ENCODE data around the gene TMTC2.
"Not testable (repeated sequence)": the region's sequence is repeated elsewhere in the genome, so short reads cannot be mapped to it uniquely, and the experiment has no call there.

TMTC2 gene

DNA sequence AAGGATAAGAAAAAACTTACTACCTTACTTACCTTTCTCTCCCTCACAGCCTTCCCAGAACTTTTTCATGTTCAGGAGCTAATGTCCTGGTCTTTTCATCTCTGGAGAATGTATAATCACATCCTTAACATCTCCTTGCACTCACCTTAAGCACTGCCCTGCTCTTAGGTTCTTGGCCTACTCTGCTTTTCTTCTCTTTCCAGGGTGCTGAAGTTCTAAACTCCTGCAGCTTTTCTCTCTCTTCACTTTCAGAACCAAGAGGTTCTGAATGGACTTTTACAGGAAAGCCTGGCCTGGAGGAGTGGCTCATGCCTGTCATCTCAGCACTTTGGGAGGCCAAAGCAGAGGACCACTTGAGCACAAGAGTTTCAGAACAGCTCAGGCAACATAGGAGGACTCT is 101.9 kb downstream of the TMTC2 start:
- DNase-seq (ENCODE audit: low read depth, low spot score), result no peak

DNA sequence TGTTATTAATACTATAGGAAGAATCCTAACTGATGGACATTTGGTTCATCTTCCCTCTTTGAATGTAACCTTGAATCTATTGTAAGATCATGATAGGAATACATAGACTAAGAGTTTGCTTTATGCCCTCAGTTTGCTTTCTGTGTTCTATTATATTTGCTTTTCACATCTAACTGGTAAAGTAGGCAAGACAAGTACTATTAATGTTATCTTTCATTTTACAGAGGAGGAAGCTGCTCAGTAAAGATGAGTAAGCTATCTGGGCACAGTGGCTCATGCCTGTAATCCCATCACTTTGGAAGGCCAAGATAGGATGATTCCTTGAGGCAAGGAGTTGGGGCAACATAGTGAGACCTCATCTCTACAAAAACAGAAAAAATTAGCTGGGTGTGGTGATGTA is 103.0 kb downstream of the TMTC2 start:
- no peak for DNase-seq (ENCODE audit: low read depth, low spot score)

DNA sequence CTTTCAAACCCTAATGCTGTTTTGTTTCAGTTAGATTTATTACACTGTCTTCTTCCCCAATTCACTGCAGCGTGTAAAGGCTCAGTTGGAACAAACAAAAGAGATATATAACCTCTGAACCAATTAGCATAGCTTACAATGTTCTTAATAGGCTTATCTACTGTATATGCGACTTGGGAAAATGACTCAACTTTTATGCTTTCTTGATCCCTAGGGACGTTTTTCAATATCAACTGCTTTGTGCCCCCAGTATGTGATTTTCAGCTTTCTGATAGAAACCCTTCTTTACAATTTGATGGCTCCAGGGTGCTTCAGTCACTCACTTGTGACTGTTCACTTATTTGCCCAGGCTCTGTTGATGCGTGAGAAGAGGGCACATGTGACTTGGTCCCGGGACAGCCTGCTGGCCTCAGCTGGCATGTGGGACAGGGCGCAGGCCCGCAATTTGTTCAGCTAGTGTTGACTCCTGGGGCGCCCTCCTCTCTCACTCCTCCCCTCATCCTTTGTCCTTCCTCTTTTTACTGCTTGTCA is 107.1 kb downstream of the TMTC2 start:
- DNase-seq (ENCODE audit: low read depth, low spot score), result no peak

DNA sequence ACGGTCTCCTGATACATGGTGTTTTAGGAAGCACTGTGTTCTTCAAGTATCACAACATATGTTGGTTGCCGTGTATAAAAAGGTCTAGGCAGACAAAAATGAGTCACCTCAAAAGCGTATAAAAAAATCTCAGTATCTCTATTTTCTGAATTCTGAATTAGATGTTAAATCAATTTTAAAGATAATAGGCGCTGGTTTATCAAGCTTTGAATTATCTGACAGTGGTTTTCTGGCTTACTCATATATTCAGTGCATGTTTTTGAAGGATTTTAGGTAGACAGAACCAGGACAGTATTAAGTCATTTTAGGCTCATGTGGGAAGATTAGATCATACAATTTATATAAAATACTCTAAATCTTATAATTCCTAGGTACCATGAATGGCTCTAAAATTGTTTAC is 110.8 kb downstream of the TMTC2 start:
- DNase-seq (ENCODE audit: low read depth, low spot score), result no peak

DNA sequence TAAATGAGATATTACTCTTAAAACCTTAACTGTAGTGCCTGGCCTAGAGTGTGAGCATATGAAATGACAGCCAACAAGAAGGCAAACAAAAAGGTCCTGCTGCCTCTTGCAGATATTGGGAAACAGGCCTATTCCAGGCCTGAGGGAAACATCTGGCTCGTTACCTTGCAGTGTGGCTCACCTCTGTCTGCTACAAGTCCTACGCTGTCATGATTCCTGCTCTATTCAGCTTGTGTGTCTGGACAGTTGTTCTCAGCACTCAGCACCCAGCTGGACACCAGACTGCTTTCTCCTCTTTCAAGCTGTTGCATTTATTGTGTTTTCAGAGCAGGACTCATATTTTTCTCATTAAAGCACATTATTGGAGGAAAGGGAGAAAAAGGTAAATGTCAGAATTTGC is 113.5 kb downstream of the TMTC2 start:
- no peak for DNase-seq (ENCODE audit: low read depth, low spot score)

DNA sequence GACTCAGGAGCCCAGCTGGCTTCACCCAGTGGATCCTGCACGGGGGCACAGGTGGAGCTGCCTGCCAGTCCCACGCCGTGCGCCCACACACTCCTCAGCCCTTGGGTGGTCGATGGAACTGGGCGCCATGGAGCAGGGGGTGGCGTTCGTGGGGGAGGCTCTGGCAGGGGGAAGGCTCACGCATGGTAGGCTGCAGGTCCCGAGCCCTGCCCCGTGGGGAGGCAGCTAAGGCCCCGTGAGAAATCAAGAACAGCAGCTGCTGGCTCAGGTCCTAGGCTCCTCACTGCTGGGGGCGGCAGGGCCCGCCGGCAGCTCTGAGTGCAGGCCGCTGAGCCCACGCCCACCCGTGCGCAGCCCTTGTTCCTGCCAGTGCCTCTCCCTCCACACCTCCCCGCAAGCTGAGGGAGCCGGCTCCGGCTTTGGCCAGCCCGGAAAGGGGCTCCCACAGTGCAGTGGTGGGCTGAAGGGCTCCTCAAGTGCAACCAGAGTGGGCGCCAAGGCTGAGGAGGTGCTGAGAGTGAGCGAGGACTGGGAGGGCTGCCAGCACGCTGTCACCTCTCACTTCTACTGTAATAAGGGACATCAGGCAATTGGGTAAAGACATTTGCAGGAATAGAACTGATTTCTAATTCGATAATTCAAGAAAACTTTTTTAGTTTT is 115.4 kb downstream of the TMTC2 start:
- no peak for DNase-seq (ENCODE audit: low read depth, low spot score)

DNA sequence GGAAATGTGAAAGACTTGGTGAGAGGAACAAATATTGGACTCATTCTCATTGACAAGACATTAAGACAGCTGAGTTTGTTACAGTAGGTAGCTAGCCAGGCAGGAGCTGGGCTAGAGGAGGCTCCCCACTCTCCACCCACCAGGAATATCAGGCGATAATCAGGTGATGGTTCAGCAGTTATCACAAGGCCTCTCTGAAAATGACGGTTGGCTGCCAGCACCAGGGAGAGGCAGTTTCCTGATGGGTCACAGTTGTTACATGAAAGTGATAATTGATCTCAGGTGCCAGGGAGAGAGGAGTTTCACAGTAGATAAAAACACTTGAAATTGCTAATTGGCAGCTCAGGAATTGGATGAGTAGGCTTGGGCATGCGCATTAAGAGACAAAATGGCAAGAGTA is 116.5 kb downstream of the TMTC2 start:
- DNase-seq (ENCODE audit: low read depth, low spot score), result no peak

DNA sequence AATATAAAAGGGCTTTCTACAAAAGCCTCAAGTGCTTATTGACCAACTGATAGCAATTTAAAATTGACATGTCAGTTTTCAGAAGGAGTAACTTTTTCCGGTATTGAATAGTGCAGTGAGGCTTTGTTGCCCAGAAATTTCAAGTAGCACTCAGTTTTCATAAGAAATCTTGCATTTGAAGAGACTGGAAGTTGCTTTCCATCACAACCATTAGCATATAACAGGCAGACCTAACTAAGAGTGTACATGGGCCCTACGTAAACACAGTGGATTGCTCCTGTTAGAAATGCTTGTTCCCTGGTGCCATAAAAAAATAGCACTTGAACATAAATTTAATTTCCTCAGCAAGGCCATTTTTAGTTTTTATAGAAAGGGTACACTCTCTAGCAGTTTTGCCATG is 117.9 kb downstream of the TMTC2 start:
- DNase-seq (ENCODE audit: low read depth, low spot score), result no peak

DNA sequence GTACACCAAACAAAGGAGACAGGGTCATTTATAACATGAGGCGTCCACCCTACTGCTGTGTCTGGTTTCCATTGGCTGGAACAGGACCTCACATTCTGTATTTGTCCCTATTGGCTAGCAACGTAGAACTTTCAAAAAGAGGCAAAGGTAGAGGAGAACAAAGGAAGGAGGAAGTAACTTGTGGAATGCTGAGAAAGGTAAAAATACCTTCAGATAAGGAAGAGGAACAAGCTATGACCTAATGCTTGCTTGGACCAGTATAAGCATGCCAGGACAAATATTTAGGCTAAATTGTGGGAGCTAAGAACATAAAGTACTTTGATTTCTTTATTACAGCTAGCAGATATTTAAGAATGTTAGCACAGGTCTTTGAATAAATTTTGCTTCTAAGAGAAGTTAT is 118.3 kb downstream of the TMTC2 start:
- DNase-seq (ENCODE audit: low read depth, low spot score), result not testable (repeated sequence)

DNA sequence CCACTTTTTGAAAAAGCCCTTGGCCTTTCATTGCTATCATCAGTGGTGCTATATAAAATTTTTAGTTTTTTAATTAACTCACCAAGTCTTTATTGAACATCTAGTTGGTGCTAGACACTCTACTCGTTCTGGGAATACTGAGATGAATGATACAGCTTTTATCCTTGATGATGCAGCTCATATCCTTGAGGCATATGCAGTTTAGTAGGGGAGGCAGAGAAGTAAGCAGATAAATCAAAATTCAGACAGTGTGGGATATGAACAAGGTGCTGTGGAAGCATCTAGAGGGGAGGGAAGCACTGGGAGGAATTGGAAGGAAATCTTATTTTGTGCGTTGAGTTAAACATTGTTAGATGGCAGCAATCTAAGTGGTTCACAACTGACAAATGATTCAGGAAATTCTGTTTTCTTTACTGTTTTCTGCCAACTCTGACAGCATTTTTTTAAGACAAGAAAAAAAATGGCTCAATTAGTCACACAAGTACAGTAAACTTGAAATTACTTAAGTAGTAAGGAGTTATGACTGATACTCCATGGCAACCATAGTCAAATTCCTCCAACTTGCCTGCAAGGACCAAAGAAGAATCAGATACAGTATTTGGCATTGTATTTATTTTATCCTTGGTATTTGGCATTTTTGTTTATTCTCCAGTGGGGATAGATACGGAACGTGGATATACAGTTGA is 119.2 kb downstream of the TMTC2 start:
- peak; percentile 12 for DNase-seq (ENCODE audit: low read depth, low spot score)

DNA sequence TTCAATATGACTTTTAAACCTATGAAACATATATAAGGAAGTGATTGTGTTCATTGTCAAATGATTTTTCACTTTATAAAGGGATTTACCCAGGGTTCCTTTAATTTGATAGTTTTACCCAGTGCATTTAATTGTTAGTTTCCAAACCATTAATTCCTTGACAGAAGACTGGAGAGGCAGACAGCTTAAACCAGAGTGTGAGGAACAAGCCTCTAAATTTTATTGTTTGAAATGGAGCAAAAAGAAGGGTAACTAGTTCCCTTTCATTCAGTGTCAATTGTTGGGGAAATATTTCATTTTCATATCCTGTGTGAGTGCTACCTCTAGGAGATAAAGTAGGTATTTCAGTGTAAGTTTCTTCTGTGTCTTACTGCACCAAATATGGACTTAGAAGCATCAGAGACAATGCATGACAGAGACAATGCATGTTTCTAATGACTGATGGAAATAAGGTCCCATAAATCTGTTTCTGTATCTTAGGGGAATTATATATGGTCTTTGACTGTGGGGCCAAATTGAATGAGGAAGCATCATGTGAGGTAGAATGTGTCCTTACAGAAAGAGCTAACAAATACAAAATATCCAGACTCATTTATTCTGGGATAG is 120.5 kb downstream of the TMTC2 start:
- no peak for DNase-seq (ENCODE audit: low read depth, low spot score)

DNA sequence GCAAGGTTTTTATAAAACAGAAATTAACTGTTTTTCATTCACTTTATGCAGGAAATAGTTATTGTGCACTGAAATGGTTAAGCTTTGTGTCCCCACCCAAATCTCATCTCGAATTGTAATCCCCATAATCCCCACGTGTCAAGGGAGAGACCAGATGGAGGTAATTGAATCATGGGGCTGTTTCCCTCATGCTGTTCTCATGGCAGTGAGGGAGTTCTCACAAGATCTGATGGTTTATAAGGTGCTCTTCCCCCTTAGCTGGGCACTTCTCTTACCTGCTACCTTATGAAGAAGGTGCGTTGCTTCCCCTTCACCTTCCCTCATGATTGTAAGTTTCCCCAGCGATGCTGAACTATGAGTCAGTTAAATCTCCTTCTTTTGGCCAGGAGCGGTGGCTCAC is 123.9 kb downstream of the TMTC2 start:
- no peak for DNase-seq (ENCODE audit: low read depth, low spot score)

DNA sequence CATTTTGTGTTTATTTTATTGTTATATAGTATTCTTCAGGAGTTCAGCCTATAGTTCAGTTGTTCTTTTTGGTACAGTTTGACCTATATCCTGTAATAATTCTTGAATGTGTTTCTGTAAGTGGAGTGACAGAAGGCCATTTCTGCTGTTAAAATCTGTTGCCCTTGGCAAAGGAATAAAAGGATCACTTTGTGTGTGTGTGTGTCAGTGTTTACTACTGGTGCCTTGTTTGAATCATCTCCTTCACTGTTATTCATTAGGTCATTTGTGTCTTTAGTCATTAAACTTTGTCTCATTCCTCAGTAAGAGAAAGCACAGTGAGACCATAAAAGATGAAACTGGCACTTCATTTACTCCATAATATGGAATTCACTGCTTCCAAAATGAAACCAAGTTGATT is 130.7 kb downstream of the TMTC2 start:
- peak; percentile 12 for DNase-seq (ENCODE audit: low read depth, low spot score)

DNA sequence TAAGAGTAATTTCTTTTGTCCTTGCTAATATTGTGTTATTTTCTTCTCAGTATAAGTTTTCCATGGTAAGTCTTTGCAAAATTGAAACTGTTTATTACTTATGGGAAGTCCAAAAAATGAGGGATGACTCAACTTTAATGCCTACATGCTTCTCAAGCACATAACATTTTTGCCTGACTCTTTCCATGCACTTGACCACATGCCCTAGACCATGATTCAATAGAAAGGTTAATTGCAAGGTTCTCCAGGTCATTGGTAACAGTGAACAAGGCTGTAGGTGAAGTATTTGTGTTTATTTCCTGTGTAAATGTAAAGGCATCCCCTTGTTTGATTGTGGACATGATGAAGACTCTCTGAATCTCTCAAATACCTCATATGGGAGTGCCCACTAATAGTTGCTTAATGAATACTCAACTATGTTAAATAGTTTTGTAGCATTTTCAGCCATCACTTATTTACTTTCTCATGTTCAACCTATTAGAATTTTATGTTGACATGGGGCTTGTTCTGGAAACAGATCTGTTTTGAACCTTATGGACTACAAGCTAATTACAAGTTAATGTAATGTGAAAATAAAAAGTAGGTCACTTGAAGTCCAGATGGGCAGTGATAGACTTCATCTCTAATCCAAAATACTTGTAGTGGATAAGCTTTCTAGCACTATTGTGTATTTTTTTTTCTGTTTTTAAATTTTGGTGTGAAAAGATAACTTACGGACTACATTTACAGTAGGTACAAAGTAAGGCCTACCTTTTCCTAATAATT is 131.7 kb downstream of the TMTC2 start:
- no peak for DNase-seq (ENCODE audit: low read depth, low spot score)

DNA sequence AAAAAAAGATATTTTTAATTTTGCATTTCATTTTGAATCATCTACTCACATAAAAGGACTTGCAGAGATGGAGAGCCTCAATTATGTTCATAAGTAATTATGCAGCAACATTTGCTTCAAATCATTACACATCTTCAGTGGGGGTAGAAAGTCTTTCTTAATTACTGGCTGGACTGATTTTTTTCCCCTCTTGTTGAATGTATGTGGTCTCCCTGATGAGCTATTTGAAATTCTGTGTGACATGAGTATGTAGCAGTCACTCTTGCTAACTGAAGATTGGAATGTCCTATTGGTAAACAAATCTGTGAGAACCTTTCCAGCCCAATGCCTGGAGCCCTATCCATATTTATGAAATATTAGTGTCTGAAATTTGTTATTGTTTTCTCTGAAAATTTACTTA is 139.8 kb downstream of the TMTC2 start:
- DNase-seq (ENCODE audit: low read depth, low spot score), result no peak

DNA sequence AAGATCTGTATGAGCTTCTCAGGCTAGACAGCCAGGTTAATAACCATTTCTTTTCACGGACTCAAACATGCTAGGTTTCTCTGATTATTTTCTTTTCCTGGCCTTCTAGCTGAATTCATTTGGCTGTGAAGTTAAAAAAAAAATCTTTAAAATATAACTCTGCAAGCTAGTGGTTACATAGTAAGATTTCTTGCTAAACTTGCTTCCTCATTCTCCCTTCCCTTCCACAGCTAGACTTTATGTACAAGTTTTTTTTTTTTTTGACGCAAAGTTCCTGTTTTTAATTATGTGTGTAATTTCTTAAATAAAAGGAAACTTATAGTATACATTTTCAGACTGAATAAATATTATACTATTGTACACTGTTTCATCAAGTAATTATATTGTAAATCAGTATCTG is 145.4 kb downstream of the TMTC2 start:
- no peak for DNase-seq (ENCODE audit: low read depth, low spot score)

DNA sequence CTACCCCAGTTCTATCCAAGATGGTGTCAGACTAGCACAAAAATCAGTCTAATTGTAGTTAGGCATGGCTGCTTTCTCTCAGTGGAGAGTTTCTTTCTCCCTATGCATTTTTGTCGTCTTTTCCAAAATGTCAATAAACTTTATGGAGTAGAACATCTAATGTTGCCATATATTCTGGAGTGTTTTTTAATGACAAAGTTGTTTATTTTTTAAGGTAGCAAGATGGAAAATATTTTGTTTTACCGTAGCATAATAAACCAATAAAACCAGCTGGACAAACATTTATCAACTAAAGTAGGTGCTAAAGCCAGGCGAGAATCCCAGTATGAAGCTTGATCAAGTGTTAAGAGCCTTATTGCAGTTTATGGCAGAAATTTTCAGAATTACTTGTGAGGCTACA is 146.3 kb downstream of the TMTC2 start:
- no peak for DNase-seq (ENCODE audit: low read depth, low spot score)

DNA sequence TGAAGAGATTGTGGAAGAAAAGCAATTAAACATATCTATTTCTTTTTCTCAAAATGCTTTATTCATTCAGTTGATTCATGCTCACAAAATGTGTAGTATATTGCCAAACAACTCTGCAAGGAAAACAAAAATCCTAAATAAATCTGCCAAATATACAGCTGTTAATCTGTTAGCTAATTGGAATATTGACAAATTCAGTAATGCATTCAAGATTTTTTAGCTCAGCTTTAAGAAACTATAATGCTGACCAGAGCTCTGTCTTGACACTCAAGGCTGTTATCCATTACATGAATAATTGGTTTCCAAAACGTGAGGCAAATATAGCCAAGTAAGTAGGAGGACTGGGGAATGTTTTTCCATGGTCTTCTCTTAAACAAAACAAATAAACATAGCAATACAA is 146.8 kb downstream of the TMTC2 start:
- DNase-seq (ENCODE audit: low read depth, low spot score), result no peak

DNA sequence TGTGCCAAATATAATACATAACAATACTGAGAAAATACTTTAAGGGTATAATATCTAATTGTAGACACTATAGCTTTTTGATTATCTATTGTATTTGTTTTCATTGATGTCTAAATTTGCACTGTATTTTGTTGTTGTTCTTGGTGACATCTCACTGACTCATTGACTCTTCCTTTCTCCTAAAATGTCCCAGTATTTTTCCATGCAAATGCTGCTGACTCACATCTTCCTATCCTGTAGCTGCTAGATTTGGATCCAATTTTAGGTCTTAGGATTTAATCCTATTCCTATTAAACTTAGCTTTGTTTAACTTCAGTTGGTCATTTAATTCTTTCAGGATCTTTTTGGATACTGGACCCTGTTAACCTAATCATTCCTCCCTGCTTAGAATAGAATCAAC is 148.5 kb downstream of the TMTC2 start:
- peak; percentile 37 for DNase-seq (ENCODE audit: low read depth, low spot score)

DNA sequence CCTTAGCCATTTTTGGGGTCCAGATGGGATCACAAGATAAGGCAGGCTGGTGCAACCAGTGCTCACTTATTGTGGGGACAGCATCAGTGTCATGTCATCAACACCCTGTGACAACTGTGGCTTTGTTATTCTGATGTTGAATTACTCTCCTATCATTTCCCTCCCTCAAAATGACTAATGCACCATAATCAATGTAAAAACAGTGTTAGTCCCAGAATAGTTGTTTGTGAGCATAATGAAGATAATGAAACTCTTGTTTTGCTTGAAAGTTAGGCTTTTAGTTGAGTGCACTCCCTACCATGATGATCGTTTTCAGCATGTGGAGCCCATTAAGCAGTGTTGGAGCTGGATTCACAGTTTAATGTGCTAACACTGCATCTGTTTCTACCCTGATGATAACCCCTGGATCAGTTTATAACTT is 151.4 kb downstream of the TMTC2 start:
- no peak for DNase-seq (ENCODE audit: low read depth, low spot score)

DNA sequence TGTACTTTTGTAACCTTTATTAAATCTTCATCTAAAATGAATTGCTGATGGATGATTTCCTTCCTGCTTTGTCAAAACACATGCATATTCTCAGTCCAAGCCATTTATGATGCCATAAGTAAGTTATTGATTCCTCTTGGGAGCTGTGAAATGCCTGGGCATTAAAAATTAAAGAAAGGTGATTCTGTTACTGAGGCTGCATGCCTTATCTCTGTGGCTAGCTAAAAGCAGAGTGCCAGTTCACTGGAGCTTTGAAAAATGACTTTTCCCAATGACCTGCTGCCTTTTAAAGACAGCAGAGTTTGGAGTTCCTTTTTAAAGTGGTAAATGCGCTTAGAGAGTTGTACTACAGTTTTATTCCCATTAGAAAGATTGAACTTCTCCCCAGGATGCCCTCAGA is 152.1 kb downstream of the TMTC2 start:
- no peak for DNase-seq (ENCODE audit: low read depth, low spot score)

DNA sequence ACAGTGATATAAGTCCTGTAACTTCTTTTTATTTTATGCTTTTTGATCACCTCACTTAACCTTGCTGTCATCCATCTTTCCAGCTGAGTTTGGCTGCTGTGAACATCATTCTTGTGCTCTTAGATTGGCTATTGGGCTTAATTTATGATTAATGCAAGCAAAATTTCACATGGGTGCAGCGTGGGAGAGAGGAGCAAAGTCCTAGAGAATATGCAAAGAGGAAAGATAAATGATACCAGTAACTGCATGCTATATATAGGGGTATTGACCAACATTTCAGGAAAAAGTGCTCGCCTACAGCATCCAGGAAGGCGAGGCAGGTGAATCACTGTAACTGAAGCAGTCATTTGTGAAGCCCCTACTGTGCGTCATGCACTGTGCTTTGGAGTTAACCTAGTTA is 153.1 kb downstream of the TMTC2 start:
- no peak for DNase-seq (ENCODE audit: low read depth, low spot score)
